ENCODE measurements around the gene SLC34A3.

The SLC34A3 gene

GRCh38 chr9:137273611-137274320 lies 43.1 kb downstream of the SLC34A3 start:
- H3K9me2 ChIP-seq (replicated peaks; ENCODE audit: insufficient read depth, low read length), result no peaks in the 10 kb centered on the region
- H3K27me3 ChIP-seq (replicated peaks; ENCODE audit: insufficient read depth, low read length), result no peaks in the 10 kb centered on the region
- H3K4me1 ChIP-seq (ENCODE audit: low read length), result peaks cover 14% of the 10 kb centered on the region
- no peaks in the 10 kb centered on the region for H3K36me3 ChIP-seq (replicated peaks; ENCODE audit: insufficient read depth, low read length)
- no peak overlapping the region for H3K27ac ChIP-seq (ENCODE audit: low read length)
- peaks cover 9% of the 10 kb centered on the region; the same call in 1 of the 2 replicates for H3K79me2 ChIP-seq (ENCODE audit: low read length)
- peaks cover 4% of the 10 kb centered on the region; the same call in 1 of the 2 replicates for H3F3A ChIP-seq (ENCODE audit: insufficient read depth, low read length)
- no peaks in the 10 kb centered on the region for H3K9me3 ChIP-seq (replicated peaks; ENCODE audit: insufficient read depth, low read length)
- no peaks in the 10 kb centered on the region for H4K20me1 ChIP-seq (ENCODE audit: insufficient read depth, low read length)
- TF ChIP-seq EZH2 (optimal IDR thresholded peaks at IDR 0.05; ENCODE audit: low read depth, low read length) (no peak), CTCF (IDR thresholded peaks at IDR 0.05; ENCODE audit: low read length) (no peak), EZH2phosphoT487 (IDR thresholded peaks at IDR 0.05; ENCODE audit: low read length) (no peak)
- no peak overlapping the region for H3K4me3 ChIP-seq (ENCODE audit: low read length)
- no peak overlapping the region for H3K4me2 ChIP-seq (ENCODE audit: low read depth, low read length)
- no peak overlapping the region for H3K9ac ChIP-seq (ENCODE audit: low read length)
- no peak for DNase-seq
- no peak overlapping the region for H2AFZ ChIP-seq (ENCODE audit: low read length)

- Histone ChIP-seq H3K4me2 (ENCODE audit: low read depth, low read length) (no peak overlapping the region), H3K4me3 (ENCODE audit: low read length) (no peak overlapping the region), H3K79me2 (ENCODE audit: low read length) (peaks cover 8% of the 10 kb centered on the region; the same call in 1 of the 2 replicates), H3K27ac (ENCODE audit: low read length) (no peak overlapping the region), H2AFZ (ENCODE audit: low read length) (no peak overlapping the region), H4K20me1 (ENCODE audit: insufficient read depth, low read length) (no peaks in the 10 kb centered on the region), H3K9me3 (replicated peaks; ENCODE audit: insufficient read depth, low read length) (no peaks in the 10 kb centered on the region), H3K4me1 (ENCODE audit: low read length) (peaks cover 3% of the 10 kb centered on the region; the same call in 1 of the 2 replicates), H3K27me3 (replicated peaks; ENCODE audit: insufficient read depth, low read length) (no peaks in the 10 kb centered on the region), H3K36me3 (replicated peaks; ENCODE audit: insufficient read depth, low read length) (no peaks in the 10 kb centered on the region), H3F3A (ENCODE audit: insufficient read depth, low read length) (no peaks in the 10 kb centered on the region), H3K9ac (ENCODE audit: low read length) (no peak overlapping the region), H3K9me2 (replicated peaks; ENCODE audit: insufficient read depth, low read length) (no peaks in the 10 kb centered on the region)
- TF ChIP-seq CTCF (IDR thresholded peaks at IDR 0.05; ENCODE audit: low read length) (no peak), EZH2 (optimal IDR thresholded peaks at IDR 0.05; ENCODE audit: low read depth, low read length) (no peak), EZH2phosphoT487 (IDR thresholded peaks at IDR 0.05; ENCODE audit: low read length) (no peak)
- DNase-seq, result no peak
Observed at GRCh38 chr9:137275203-137275587, 44.5 kb downstream of the SLC34A3 start.

- no peak for DNase-seq
- TF ChIP-seq EZH2 (optimal IDR thresholded peaks at IDR 0.05; ENCODE audit: low read depth, low read length) (no peak), CTCF (IDR thresholded peaks at IDR 0.05; ENCODE audit: low read length) (no peak), EZH2phosphoT487 (IDR thresholded peaks at IDR 0.05; ENCODE audit: low read length) (no peak)
- H3K9ac ChIP-seq (ENCODE audit: low read length), result no peak overlapping the region
- no peak overlapping the region for H3K27ac ChIP-seq (ENCODE audit: low read length)
- no peaks in the 10 kb centered on the region for H3K27me3 ChIP-seq (replicated peaks; ENCODE audit: insufficient read depth, low read length)
- H3K36me3 ChIP-seq (replicated peaks; ENCODE audit: insufficient read depth, low read length), result no peaks in the 10 kb centered on the region
- H3K79me2 ChIP-seq (ENCODE audit: low read length), result peaks cover 8% of the 10 kb centered on the region; the same call in 1 of the 2 replicates
- no peak overlapping the region for H2AFZ ChIP-seq (ENCODE audit: low read length)
- peaks cover 3% of the 10 kb centered on the region; the same call in 1 of the 2 replicates for H3K4me1 ChIP-seq (ENCODE audit: low read length)
- no peaks in the 10 kb centered on the region for H3K9me3 ChIP-seq (replicated peaks; ENCODE audit: insufficient read depth, low read length)
- no peak overlapping the region for H3K4me3 ChIP-seq (ENCODE audit: low read length)
- no peaks in the 10 kb centered on the region for H3K9me2 ChIP-seq (replicated peaks; ENCODE audit: insufficient read depth, low read length)
- H4K20me1 ChIP-seq (ENCODE audit: insufficient read depth, low read length), result no peaks in the 10 kb centered on the region
- H3F3A ChIP-seq (ENCODE audit: insufficient read depth, low read length), result no peaks in the 10 kb centered on the region
- no peak overlapping the region for H3K4me2 ChIP-seq (ENCODE audit: low read depth, low read length)
Observed at GRCh38 chr9:137275588-137276472, 45.1 kb downstream of the SLC34A3 start.

All from MM.1S (cell line).